Breast epithelium (tissue), 3 donors: Measurements from ENCODE around the gene ARG1.

Source experiments
- CTCF ChIP-seq, 3 donors: fragments of 450-650 bp; IDR thresholded peaks; one replicate each; pipeline ENCODE4 v1.5.1; 2016 to 2017; ENCODE audit warnings: antibody characterized with exemption in 3 of 3, mild to moderate bottlenecking in 3 of 3, moderate library complexity in 3 of 3
- POLR2A ChIP-seq: fragments of 450-650 bp; IDR thresholded peaks from one replicate; pipeline ENCODE4 v1.6.1; 2016; ENCODE audit warnings: antibody characterized with exemption, mild to moderate bottlenecking, moderate library complexity
- POLR2AphosphoS5 ChIP-seq, 3 donors: sonication (generic); formaldehyde crosslinking; IDR thresholded peaks; one replicate each; pipeline ENCODE4 v1.6.1; 2017; ENCODE audit warnings: antibody characterized with exemption in 3 of 3

GRCh38 chr6:131588643-131589042 lies 15.6 kb downstream of the ARG1 start:
- TF ChIP-seq POLR2AphosphoS5 (IDR thresholded peaks at IDR 0.05) (no peak), CTCF (IDR thresholded peaks at IDR 0.05) (no peak), POLR2A (no peak)
